C4-2B (cell line): Measurements from ENCODE around the gene SLITRK1.

Experiments
- CTCF ChIP-seq: fragments of 450-650 bp; conservative IDR thresholded peaks from 2 replicates; pipeline ENCODE4 v1.5.1; 2017; ENCODE audit warnings: mild to moderate bottlenecking
- ZFX ChIP-seq: fragments of 450-650 bp; IDR thresholded peaks from 2 replicates; pipeline ENCODE4 v1.6.1; 2017

- TF ChIP-seq ZFX (no peak), CTCF (no peak)
These were observed 1.1 kb downstream of the SLITRK1 start for GRCh38 chr13:83881140-83881684.
